HepG2 (cell line): ENCODE measurements around the gene TIAM2. TPM values are rescaled to one million over a fixed set of nuclear protein-coding genes. Genes with fewer than 3 reads are reported as not detected.

Source experiments
- ARID5B ChIP-seq: IDR thresholded peaks from 2 replicates; pipeline ENCODE4 v1.4.0; 2020; ENCODE audit warnings: mild to moderate bottlenecking, missing genetic modification reagents
- DNMT3B ChIP-seq: conservative IDR thresholded peaks from 2 replicates; pipeline ENCODE4 v1.6.1; 2016; ENCODE audit warnings: missing biosample characterization, control low read depth
- DR1 ChIP-seq: sonication (generic); formaldehyde crosslinking; IDR thresholded peaks from 2 replicates; pipeline ENCODE4 v1.8.0; 2021; ENCODE audit warnings: mild to moderate bottlenecking, missing genetic modification reagents, inconsistent platforms
- FOXC1 ChIP-seq: sonication (generic); formaldehyde crosslinking; IDR thresholded peaks from 2 replicates; pipeline ENCODE4 v1.8.0; 2022; ENCODE audit warnings: mild to moderate bottlenecking, missing genetic modification reagents, borderline replicate concordance
- HHEX ChIP-seq: IDR thresholded peaks from 2 replicates; pipeline ENCODE4 v1.6.1; 2016; ENCODE audit warnings: control low read depth
- NR0B2 ChIP-seq: sonication (generic); formaldehyde crosslinking; IDR thresholded peaks from 2 replicates; pipeline ENCODE4 v1.4.0; 2020; ENCODE audit warnings: mild to moderate bottlenecking, missing genetic modification reagents
- PATZ1 ChIP-seq: sonication (generic); formaldehyde crosslinking; IDR thresholded peaks from 2 replicates; pipeline ENCODE4 v1.4.0; 2020; ENCODE audit warnings: missing genetic modification reagents
- SP4 ChIP-seq: sonication (generic); formaldehyde crosslinking; IDR thresholded peaks from 2 replicates; pipeline ENCODE4 v1.8.1; 2023; ENCODE audit warnings: mild to moderate bottlenecking, missing genetic modification reagents
- XRCC5 ChIP-seq: fragments of 200-400 bp; formaldehyde crosslinking; optimal IDR thresholded peaks from 2 replicates; pipeline ENCODE3; 2017; ENCODE audit warnings: mild to moderate bottlenecking, low read length
- ZNF160 ChIP-seq: sonication (generic); formaldehyde crosslinking; IDR thresholded peaks from 2 replicates; pipeline ENCODE4 v1.8.0; 2022; ENCODE audit warnings: mild to moderate bottlenecking, inconsistent platforms, missing genetic modification reagents
- ZNF256 ChIP-seq: sonication (generic); formaldehyde crosslinking; conservative IDR thresholded peaks from 2 replicates; pipeline ENCODE4 v1.4.0; 2020; ENCODE audit warnings: missing genetic modification reagents
- polyA plus RNA-seq, 8 experiments: library from polyadenylated mRNA; depleted of rRNA in 3 of 8; stranded (reverse) in 7 of 8; unstranded in 1 of 8; fragments of >200 nt; fragmentation: Illumina TruSeq in 4 of 8; extraction: Trizol in 4 of 8; gene quantifications; 2 replicates each; pipeline versions ENCODE4 v1.2.1 to v1.2.3, GENCODE V29; 2011 to 2016; ENCODE audit warnings: low read depth in 4 of 8, missing spikeins in 1 of 8, mixed read lengths in 1 of 8; ENCODE audit not compliant: insufficient read depth in 1 of 8
- total RNA-seq, 5 experiments: library from RNA; depleted of rRNA; stranded (reverse); fragments of >200 nt; fragmentation: Illumina TruSeq; extraction: Trizol; gene quantifications; 2 replicates each; pipeline ENCODE4 v1.2.3, GENCODE V29; 2016; ENCODE audit warnings: low read depth in 1 of 5
- TF ChIP-seq, protein P1 (sequence below): sonication (generic); formaldehyde crosslinking; IDR thresholded peaks from 2 replicates; pipeline ENCODE4 v1.4.0; 2020; ENCODE audit warnings: mild to moderate bottlenecking, missing genetic modification reagents

Gene TIAM2
- total and polyA plus RNA-seq, 2 of the 13 experiments (the other 11 are each of a cell fraction or from before 2014, with no cell fraction given): 4.1 to 4.5 TPM

DNA sequence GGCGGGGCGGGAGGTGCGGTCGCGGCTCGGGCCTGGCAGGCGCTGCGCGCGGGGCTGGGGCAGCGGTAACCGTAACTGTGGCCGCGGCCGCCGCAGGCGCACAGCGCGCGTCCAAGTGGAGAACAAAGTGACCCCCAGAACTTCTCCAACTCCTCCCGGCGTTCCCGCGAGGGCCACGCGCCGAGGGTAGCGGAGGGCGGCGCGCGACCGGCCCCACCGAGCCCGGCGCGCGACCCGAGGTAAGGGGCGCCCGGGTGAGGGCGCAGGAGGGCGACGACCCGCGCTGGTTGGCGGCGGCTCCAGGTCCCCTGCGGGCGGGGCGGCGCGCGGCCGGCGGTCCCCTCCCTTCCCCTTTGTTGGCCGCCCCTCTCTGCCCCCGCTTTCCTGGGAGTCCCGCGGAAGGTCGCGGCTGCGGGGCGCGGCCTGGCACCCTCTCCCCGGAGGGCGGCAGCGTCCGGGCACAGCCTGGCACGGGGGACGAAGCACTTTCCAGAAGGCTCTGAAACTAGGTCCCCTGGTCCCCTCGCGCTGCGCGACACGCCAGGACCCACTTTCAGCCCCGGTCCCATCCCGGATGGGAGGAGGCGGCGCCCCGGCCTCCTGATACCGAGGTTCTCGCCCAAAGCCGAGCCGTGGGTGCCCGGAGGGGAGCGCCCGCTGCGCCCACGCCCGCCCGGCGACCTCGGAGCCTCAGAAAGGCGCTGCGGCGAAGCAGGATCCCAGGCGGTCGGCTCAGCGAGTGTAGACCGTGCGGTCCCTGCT lies at the start of gene TIAM2 (continued):
- TF ChIP-seq, protein P1, sequence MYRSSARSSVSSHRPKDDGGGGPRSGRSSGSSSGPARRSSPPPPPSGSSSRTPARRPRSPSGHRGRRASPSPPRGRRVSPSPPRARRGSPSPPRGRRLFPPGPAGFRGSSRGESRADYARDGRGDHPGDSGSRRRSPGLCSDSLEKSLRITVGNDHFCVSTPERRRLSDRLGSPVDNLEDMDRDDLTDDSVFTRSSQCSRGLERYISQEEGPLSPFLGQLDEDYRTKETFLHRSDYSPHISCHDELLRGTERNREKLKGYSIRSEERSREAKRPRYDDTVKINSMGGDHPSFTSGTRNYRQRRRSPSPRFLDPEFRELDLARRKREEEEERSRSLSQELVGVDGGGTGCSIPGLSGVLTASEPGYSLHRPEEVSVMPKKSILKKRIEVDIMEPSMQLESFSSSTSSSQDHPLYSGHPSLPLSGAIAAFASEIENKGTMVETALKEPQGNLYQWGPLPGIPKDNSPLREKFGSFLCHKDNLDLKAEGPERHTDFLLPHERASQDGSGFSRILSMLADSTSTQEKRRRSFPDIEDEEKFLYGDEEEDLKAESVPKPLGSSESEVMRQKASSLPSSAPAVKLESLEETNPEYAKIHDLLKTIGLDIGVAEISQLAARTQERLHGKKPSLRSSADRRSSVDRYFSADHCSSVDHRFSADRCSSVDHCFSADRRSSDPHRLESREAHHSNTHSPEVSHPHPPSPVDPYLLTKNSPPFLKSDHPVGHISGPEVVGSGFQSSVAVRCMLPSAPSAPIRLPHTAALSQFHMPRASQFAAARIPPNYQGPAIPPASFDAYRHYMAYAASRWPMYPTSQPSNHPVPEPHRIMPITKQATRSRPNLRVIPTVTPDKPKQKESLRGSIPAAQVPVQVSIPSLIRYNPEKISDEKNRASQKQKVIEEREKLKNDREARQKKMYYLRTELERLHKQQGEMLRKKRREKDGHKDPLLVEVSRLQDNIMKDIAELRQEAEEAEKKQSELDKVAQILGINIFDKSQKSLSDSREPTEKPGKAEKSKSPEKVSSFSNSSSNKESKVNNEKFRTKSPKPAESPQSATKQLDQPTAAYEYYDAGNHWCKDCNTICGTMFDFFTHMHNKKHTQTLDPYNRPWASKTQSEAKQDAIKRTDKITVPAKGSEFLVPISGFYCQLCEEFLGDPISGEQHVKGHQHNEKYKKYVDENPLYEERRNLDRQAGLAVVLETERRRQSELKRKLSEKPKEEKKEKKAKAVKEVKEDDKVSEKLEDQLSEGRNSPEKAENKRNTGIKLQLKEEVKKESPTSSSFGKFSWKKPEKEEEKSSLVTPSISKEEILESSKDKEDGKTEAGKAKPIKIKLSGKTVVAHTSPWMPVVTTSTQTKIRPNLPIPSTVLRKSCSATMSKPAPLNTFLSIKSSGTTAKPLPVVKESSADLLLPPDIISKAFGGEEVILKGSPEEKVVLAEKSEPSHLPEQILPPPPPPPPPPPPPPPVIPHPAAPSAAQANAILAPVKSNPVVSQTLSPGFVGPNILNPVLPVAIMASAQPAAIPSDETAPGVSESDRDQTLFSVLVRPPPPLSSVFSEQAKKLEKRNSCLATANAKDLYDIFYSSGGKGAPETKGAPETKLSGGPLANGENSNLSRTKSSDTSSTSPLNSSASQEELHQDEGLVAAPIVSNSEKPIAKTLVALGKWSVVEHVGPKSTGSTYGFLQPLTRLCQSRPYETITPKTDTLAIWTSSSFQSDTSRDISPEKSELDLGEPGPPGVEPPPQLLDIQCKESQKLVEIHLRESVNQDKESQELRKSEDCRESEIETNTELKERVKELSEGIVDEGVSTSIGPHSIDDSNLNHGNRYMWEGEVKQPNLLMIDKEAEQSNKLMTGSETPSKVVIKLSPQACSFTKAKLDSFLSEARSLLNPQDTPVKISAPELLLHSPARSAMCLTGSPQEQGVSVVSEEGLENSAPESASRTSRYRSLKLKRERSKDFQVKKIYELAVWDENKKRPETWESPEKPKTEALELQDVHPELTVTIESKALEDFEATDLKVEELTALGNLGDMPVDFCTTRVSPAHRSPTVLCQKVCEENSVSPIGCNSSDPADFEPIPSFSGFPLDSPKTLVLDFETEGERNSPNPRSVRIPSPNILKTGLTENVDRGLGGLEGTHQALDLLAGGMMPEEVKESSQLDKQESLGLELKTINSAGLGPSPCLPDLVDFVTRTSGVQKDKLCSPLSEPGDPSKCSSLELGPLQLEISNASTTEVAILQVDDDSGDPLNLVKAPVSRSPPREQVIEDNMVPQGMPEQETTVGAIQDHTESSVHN (CRISPR knock-in tag): no peak
- TF ChIP-seq DR1 (CRISPR knock-in tag) (0 out of 2 replicates have a peak, but pooled peaks have one; percentile 33), SP4 (CRISPR knock-in tag) (0 out of 2 replicates have a peak, but pooled peaks have one; percentile 40), NR0B2 (peak; percentile 50; the same call in 1 of the 2 replicates), HHEX (no peak), PATZ1 (peak; percentile 65), DNMT3B (CRISPR knock-in tag) (no peak), XRCC5 (peak; percentile 67), ZNF160 (CRISPR knock-in tag) (peak; percentile 51; the same call in 1 of the 2 replicates), ZNF256 (CRISPR knock-in tag) (no peak), FOXC1 (CRISPR knock-in tag) (peak; percentile 78; the same call in 1 of the 2 replicates), ARID5B (CRISPR knock-in tag) (peak; percentile 8; the same call in 1 of the 2 replicates)
